ENCODE results near the gene ZNF774.

ZNF774 gene

GRCh38 chr15:90325726-90326125 lies 26.4 kb upstream of the ZNF774 start:
- no peak overlapping the region for H3K9ac ChIP-seq (ENCODE audit: low read length)
- no peak for DNase-seq
- no peak overlapping the region for H3K23ac ChIP-seq (ENCODE audit: low read length in 2 of 2)
- no peak overlapping the region for H2AFZ ChIP-seq (ENCODE audit: low read depth, low read length)
- no peaks in the 10 kb centered on the region for H3K27me3 ChIP-seq (ENCODE audit: control insufficient read depth in 1 of 2, insufficient read depth in 1 of 2, low read length in 2 of 2)
- H4K91ac ChIP-seq (ENCODE audit: low read length): no peak overlapping the region
- H3K4ac ChIP-seq (ENCODE audit: low read depth in 1 of 2, low read length in 2 of 2): no peak overlapping the region
- 97% methylated on average over 4 of the region's 4 CpGs for WGBS
- H2BK120ac ChIP-seq (ENCODE audit: low read depth, low read length): no peak overlapping the region
- H3K9me3 ChIP-seq (ENCODE audit: control insufficient read depth, low read length): no peaks in the 10 kb centered on the region
- no peak overlapping the region for H4K8ac ChIP-seq (ENCODE audit: low read length)
- H2BK5ac ChIP-seq (ENCODE audit: low read depth, low read length, poor library complexity, severe bottlenecking): no peak overlapping the region
- H3K18ac ChIP-seq (ENCODE audit: low read depth in 1 of 2, low read length in 2 of 2): no peak overlapping the region
- no peaks in the 10 kb centered on the region for H3K79me1 ChIP-seq (replicated peaks; ENCODE audit: low read length, poor library complexity, severe bottlenecking)
- H3K14ac ChIP-seq (ENCODE audit: low read length in 2 of 2): no peak overlapping the region
- H3K4me3 ChIP-seq (ENCODE audit: insufficient read depth in 1 of 2, low read depth in 1 of 2, low read length in 2 of 2): no peak overlapping the region
- H3K36me3 ChIP-seq (ENCODE audit: control insufficient read depth in 1 of 2, insufficient read depth in 2 of 2, low read depth in 1 of 2, low read length in 2 of 2): no peaks in the 10 kb centered on the region
- H3K27ac ChIP-seq (ENCODE audit: low read length, poor library complexity, severe bottlenecking): no peak overlapping the region
- no peak overlapping the region for H2BK12ac ChIP-seq (ENCODE audit: low read length in 2 of 2)
- no peak overlapping the region for H3K4me2 ChIP-seq (ENCODE audit: low read length, poor library complexity, severe bottlenecking)
- H2BK15ac ChIP-seq (ENCODE audit: low read depth, poor library complexity, severe bottlenecking): no peak overlapping the region
- no peak overlapping the region for H2AK5ac ChIP-seq (ENCODE audit: low read length, severe bottlenecking)
- no peaks in the 10 kb centered on the region for H3K4me1 ChIP-seq (ENCODE audit: control insufficient read depth, insufficient read depth, low read depth, low read length)

- Histone ChIP-seq H3K9me3 (ENCODE audit: control insufficient read depth, low read length) (no peaks in the 10 kb centered on the region), H4K8ac (ENCODE audit: low read length) (no peak overlapping the region), H3K4me1 (ENCODE audit: control insufficient read depth, insufficient read depth, low read depth, low read length) (no peaks in the 10 kb centered on the region), H3K18ac (ENCODE audit: low read depth in 1 of 2, low read length in 2 of 2) (no peak overlapping the region), H3K79me1 (replicated peaks; ENCODE audit: low read length, poor library complexity, severe bottlenecking) (no peaks in the 10 kb centered on the region), H2BK15ac (ENCODE audit: low read depth, poor library complexity, severe bottlenecking) (no peak overlapping the region), H4K91ac (ENCODE audit: low read length) (no peak overlapping the region), H2AK5ac (ENCODE audit: low read length, severe bottlenecking) (no peak overlapping the region), H3K4ac (ENCODE audit: low read depth in 1 of 2, low read length in 2 of 2) (no peak overlapping the region), H3K14ac (ENCODE audit: low read length in 2 of 2) (no peak overlapping the region), H3K27me3 (ENCODE audit: control insufficient read depth in 1 of 2, insufficient read depth in 1 of 2, low read length in 2 of 2) (no peaks in the 10 kb centered on the region), H3K9ac (ENCODE audit: low read length) (no peak overlapping the region), H3K27ac (ENCODE audit: low read length, poor library complexity, severe bottlenecking) (no peak overlapping the region), H3K4me3 (ENCODE audit: insufficient read depth in 1 of 2, low read depth in 1 of 2, low read length in 2 of 2) (no peak overlapping the region), H2BK5ac (ENCODE audit: low read depth, low read length, poor library complexity, severe bottlenecking) (no peak overlapping the region), H3K23ac (ENCODE audit: low read length in 2 of 2) (no peak overlapping the region), H3K36me3 (ENCODE audit: control insufficient read depth in 1 of 2, insufficient read depth in 2 of 2, low read depth in 1 of 2, low read length in 2 of 2) (no peaks in the 10 kb centered on the region), H2BK120ac (ENCODE audit: low read depth, low read length) (no peak overlapping the region), H3K4me2 (ENCODE audit: low read length, poor library complexity, severe bottlenecking) (no peak overlapping the region), H2AFZ (ENCODE audit: low read depth, low read length) (no peak overlapping the region), H2BK12ac (ENCODE audit: low read length in 2 of 2) (no peak overlapping the region)
- WGBS: 100% methylated on average over 1 of the region's 4 CpGs
- no peak for DNase-seq
Observed at GRCh38 chr15:90326441-90326840, 25.6 kb upstream of the ZNF774 start.

GRCh38 chr15:90327311-90327710 lies 24.8 kb upstream of the ZNF774 start:
- no peak for DNase-seq
- H2BK12ac ChIP-seq (ENCODE audit: low read length in 2 of 2): no peak overlapping the region
- H4K8ac ChIP-seq (ENCODE audit: low read length): no peak overlapping the region
- no peaks in the 10 kb centered on the region for H3K4me1 ChIP-seq (ENCODE audit: control insufficient read depth, insufficient read depth, low read depth, low read length)
- no peak overlapping the region for H3K9ac ChIP-seq (ENCODE audit: low read length)
- H2AFZ ChIP-seq (ENCODE audit: low read depth, low read length): no peak overlapping the region
- 83% methylated on average over 5 of the region's 6 CpGs for WGBS
- H2BK120ac ChIP-seq (ENCODE audit: low read depth, low read length): no peak overlapping the region
- H3K27me3 ChIP-seq (ENCODE audit: control insufficient read depth in 1 of 2, insufficient read depth in 1 of 2, low read length in 2 of 2): no peaks in the 10 kb centered on the region
- no peaks in the 10 kb centered on the region for H3K9me3 ChIP-seq (ENCODE audit: control insufficient read depth, low read length)
- H3K23ac ChIP-seq (ENCODE audit: low read length in 2 of 2): no peak overlapping the region
- H3K18ac ChIP-seq (ENCODE audit: low read depth in 1 of 2, low read length in 2 of 2): no peak overlapping the region
- no peak overlapping the region for H3K4me3 ChIP-seq (ENCODE audit: insufficient read depth in 1 of 2, low read depth in 1 of 2, low read length in 2 of 2)
- H3K36me3 ChIP-seq (ENCODE audit: control insufficient read depth in 1 of 2, insufficient read depth in 2 of 2, low read depth in 1 of 2, low read length in 2 of 2): no peaks in the 10 kb centered on the region
- no peak overlapping the region for H4K91ac ChIP-seq (ENCODE audit: low read length)
- H3K4me2 ChIP-seq (ENCODE audit: low read length, poor library complexity, severe bottlenecking): no peak overlapping the region
- H3K4ac ChIP-seq (ENCODE audit: low read depth in 1 of 2, low read length in 2 of 2): no peak overlapping the region
- no peak overlapping the region for H3K27ac ChIP-seq (ENCODE audit: low read length, poor library complexity, severe bottlenecking)
- no peak overlapping the region for H2BK15ac ChIP-seq (ENCODE audit: low read depth, poor library complexity, severe bottlenecking)
- no peak overlapping the region for H3K14ac ChIP-seq (ENCODE audit: low read length in 2 of 2)
- no peaks in the 10 kb centered on the region for H3K79me1 ChIP-seq (replicated peaks; ENCODE audit: low read length, poor library complexity, severe bottlenecking)
- H2AK5ac ChIP-seq (ENCODE audit: low read length, severe bottlenecking): no peak overlapping the region
- no peak overlapping the region for H2BK5ac ChIP-seq (ENCODE audit: low read depth, low read length, poor library complexity, severe bottlenecking)

GRCh38 chr15:90334304-90334731 lies 17.8 kb upstream of the ZNF774 start:
- Histone ChIP-seq H3K4me3 (ENCODE audit: insufficient read depth in 1 of 2, low read depth in 1 of 2, low read length in 2 of 2) (no peak overlapping the region), H2AK5ac (ENCODE audit: low read length, severe bottlenecking) (no peak overlapping the region), H3K18ac (ENCODE audit: low read depth in 1 of 2, low read length in 2 of 2) (no peak overlapping the region), H3K36me3 (ENCODE audit: control insufficient read depth in 1 of 2, insufficient read depth in 2 of 2, low read depth in 1 of 2, low read length in 2 of 2) (no peaks in the 10 kb centered on the region), H3K4me1 (ENCODE audit: control insufficient read depth, insufficient read depth, low read depth, low read length) (peaks cover 5% of the 10 kb centered on the region), H3K4me2 (ENCODE audit: low read length, poor library complexity, severe bottlenecking) (no peak overlapping the region), H3K9me3 (ENCODE audit: control insufficient read depth, low read length) (no peaks in the 10 kb centered on the region), H3K4ac (ENCODE audit: low read depth in 1 of 2, low read length in 2 of 2) (no peak overlapping the region), H2BK5ac (ENCODE audit: low read depth, low read length, poor library complexity, severe bottlenecking) (no peak overlapping the region), H3K27ac (ENCODE audit: low read length, poor library complexity, severe bottlenecking) (no peak overlapping the region), H3K79me1 (replicated peaks; ENCODE audit: low read length, poor library complexity, severe bottlenecking) (no peaks in the 10 kb centered on the region), H2AFZ (ENCODE audit: low read depth, low read length) (no peak overlapping the region), H3K23ac (ENCODE audit: low read length in 2 of 2) (no peak overlapping the region), H4K8ac (ENCODE audit: low read length) (no peak overlapping the region), H3K9ac (ENCODE audit: low read length) (no peak overlapping the region), H2BK120ac (ENCODE audit: low read depth, low read length) (no peak overlapping the region), H4K91ac (ENCODE audit: low read length) (no peak overlapping the region), H3K27me3 (ENCODE audit: control insufficient read depth in 1 of 2, insufficient read depth in 1 of 2, low read length in 2 of 2) (no peaks in the 10 kb centered on the region), H2BK15ac (ENCODE audit: low read depth, poor library complexity, severe bottlenecking) (no peak overlapping the region), H3K14ac (ENCODE audit: low read length in 2 of 2) (no peak overlapping the region), H2BK12ac (ENCODE audit: low read length in 2 of 2) (no peak overlapping the region)
- WGBS: 84% methylated on average over 3 of the region's 3 CpGs
- no peak for DNase-seq

Data from mesenchymal stem cell (in vitro differentiated cells and primary cell).